Pancreas (tissue), 10 donors: ENCODE measurements around the gene TUBG2. TPM values are rescaled to one million over a fixed set of nuclear protein-coding genes. Genes with fewer than 3 reads are reported as not detected.

Experiments used
- ATAC-seq, 4 donors: fragments of 200-7000 bp; cut with Tn5 transposase; one replicate each; pipeline versions ENCODE4 v1.8.0 to v1.9.1; 2020; ENCODE audit warnings: mild to moderate bottlenecking in 4 of 4, moderate library complexity in 4 of 4
- DNase-seq, 6 donors: peaks; one replicate each; pipeline ENCODE4 v3.0.0-alpha.2; 2020
- FAIRE-seq: peaks from 2 replicates; lab custom pipeline; 2012; peaks lifted over from hg19 to GRCh38; lab: Jason Lieb, UNC
- H3K27ac ChIP-seq, 4 donors: fragments of 200-600 bp; sonication (generic); 1 replicate in 3 of 4; 2 replicates in 1 of 4; pipeline versions ENCODE4 v1.5.0 to v1.8.0; 2020
- H3K27me3 ChIP-seq, 4 donors: fragments of 200-600 bp; one replicate each; pipeline ENCODE4 v1.8.0; 2021
- H3K36me3 ChIP-seq, 3 donors: fragments of 200-600 bp; sonication (generic) in 1 of 3; one replicate each; pipeline versions ENCODE4 v1.5.0 to v1.8.0; 2020 to 2021
- H3K4me1 ChIP-seq, 3 donors: fragments of 200-600 bp; one replicate each; pipeline ENCODE4 v1.8.0; 2021
- H3K4me3 ChIP-seq, 4 donors: fragments of 200-600 bp; sonication (generic) in 2 of 4; one replicate each; pipeline versions ENCODE4 v1.5.0 to v1.8.0; 2020 to 2021
- H3K9me3 ChIP-seq, 4 donors: fragments of 200-600 bp; one replicate each; pipeline ENCODE4 v1.8.0; 2021
- WGBS, 2 donors: extraction: QIAGEN DNeasy Blood & Tissue Kit; methylation state at CpG; one replicate each; pipeline ENCODE4 v1.1.7; 2013; 5-methylcytosine and 5-hydroxymethylcytosine counted together
- intact Hi-C, 3 donors: fragments of 100-400 bp; cut with DNase I; formaldehyde crosslinking; loops; one replicate each; pipeline versions ENCODE4 v1.11.1 to v1.14.2; 2022
- polyA plus RNA-seq, 2 donors: library from polyadenylated mRNA; stranded (reverse); fragments of 200-250 nt; gene quantifications; one replicate each; pipeline ENCODE4 v1.2.3, GENCODE V29; 2013
- total RNA-seq, 6 donors: library from RNA; stranded (reverse); fragmentation: NEBNext Ultra II Directional in 4 of 6; extraction: Animal tissue kit (Norgen Biotek cat#: 25700) in 4 of 6; gene quantifications; one replicate each; pipeline versions ENCODE4 v1.2.1 to v1.2.4, GENCODE V29; 2021 to 2023
- TF ChIP-seq, protein P1 (sequence below), 4 donors: fragments of 200-600 bp; sonication (generic) in 3 of 4; IDR thresholded peaks; one replicate each; pipeline versions ENCODE4 v1.5.0 to v1.8.0; 2021; ENCODE audit warnings: antibody characterized with exemption in 4 of 4
- donor health status: healthy with polysubstance abuse.
- donor health status: DM: no; HTN: no; CAD: no; lungs with moderate emphysema.
- donor health status: DM: no; HTN: no; CAD: no.
- donor health status: control.
- donor health status: control.
- donor health status: Bipolar disorder and iron deficiency.
- donor health status: DM: yes; HTN: yes; CAD: no.
- donor health status: DM: no; HTN: no; CAD: no.
- donor health status: DM: no; HTN: no; CAD: no.
- donor health status: DM: yes; HTN: yes; CAD: no.

Gene TUBG2
- total and polyA plus RNA-seq, 8 donors: 10.9 to 90.5 (median 32.7) TPM

DNA sequence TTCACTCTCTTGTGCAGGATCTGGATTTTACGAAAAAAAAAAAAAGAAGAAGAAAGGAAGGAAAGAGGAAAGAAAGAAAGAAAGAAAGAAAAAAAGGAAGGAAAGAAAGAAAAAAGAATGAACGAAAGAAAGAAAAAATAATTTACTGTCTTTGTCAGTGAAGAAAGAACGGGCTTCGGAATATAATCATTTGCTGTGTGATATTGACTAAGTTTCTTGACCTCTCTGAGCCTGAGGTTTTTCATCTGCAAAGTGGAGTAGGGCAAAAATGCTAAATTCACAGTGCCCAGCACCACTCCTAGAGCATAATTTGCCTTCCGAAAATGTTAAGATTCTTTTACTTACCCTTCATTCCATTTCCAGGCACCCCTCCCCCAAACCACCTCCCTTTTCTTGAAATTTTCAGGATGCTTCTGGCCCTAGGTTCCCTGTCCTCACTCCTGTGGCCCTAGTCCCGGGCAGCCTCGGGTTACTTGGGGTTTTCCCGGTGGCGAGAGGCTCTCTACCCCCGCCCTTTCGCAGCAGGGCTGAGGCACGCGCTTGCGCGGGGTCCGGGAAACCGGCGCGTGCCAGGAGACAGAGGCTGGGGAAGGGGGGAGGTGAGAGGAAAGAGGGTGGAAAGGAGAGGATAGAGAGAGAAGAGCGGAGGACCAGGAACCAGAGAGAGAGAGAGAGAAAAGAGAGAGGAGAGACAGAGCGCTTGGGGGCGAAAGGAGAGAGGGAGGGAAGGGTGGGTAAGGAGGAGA lies 23.1 kb downstream of the TUBG2 start, which contains the start of gene CNTNAP1:
Gene CNTNAP1 (plus strand): TSS at position 556 of the 746 bp plus-strand sequence. CDS start 299 bp downstream, outside the sequence.
- H3K4me1 ChIP-seq: peaks cover 6 to 25% (median 11%) of the 10 kb centered on the region in 3 donors
- 23 to 25% methylated on average over 21 to 22 of the region's 22 CpGs for WGBS, 2 donors

GRCh38 chr17:42682722-42683403 lies 23.8 kb downstream of the TUBG2 start:
- FAIRE-seq (no peak), DNase-seq (peak in 4 of 6 donors; percentile 32 to 76 (median 38)), ATAC-seq (no peak)
- Histone ChIP-seq H3K9me3 (no peaks in the 10 kb centered on the region), H3K27ac (no peak overlapping the region), H3K27me3 (no peaks in the 10 kb centered on the region), H3K4me3 (peak overlapping the region in 3 of 4 donors; percentile 13 to 37 (median 14)), H3K36me3 (no peaks in the 10 kb centered on the region), H3K4me1 (peaks cover 6 to 25% (median 11%) of the 10 kb centered on the region in 3 donors)
- intact Hi-C loops: no loop called here
- 13% methylated on average over 26 to 34 of the region's 34 CpGs for WGBS, 2 donors
- TF ChIP-seq, protein P1, sequence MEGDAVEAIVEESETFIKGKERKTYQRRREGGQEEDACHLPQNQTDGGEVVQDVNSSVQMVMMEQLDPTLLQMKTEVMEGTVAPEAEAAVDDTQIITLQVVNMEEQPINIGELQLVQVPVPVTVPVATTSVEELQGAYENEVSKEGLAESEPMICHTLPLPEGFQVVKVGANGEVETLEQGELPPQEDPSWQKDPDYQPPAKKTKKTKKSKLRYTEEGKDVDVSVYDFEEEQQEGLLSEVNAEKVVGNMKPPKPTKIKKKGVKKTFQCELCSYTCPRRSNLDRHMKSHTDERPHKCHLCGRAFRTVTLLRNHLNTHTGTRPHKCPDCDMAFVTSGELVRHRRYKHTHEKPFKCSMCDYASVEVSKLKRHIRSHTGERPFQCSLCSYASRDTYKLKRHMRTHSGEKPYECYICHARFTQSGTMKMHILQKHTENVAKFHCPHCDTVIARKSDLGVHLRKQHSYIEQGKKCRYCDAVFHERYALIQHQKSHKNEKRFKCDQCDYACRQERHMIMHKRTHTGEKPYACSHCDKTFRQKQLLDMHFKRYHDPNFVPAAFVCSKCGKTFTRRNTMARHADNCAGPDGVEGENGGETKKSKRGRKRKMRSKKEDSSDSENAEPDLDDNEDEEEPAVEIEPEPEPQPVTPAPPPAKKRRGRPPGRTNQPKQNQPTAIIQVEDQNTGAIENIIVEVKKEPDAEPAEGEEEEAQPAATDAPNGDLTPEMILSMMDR (IDR thresholded peaks at IDR 0.05): no peak

More for the DNA sequence above, 23.1 kb downstream of the TUBG2 start, which contains the start of gene CNTNAP1:
- ATAC-seq (peak in 2 of 4 donors; percentile 4 to 5), DNase-seq (peak in 3 of 6 donors; percentile 46 to 69 (median 51)), FAIRE-seq (no peak)
- intact Hi-C loops: no loop called here
- no peak within 1 kb of the TSS for H3K27ac ChIP-seq
- H3K9me3 ChIP-seq: no peaks in the 10 kb centered on the region
- H3K4me3 ChIP-seq: peak within 1 kb of the TSS in 3 of 4 donors; percentile 13 to 37 (median 14)
- H3K36me3 ChIP-seq: no peaks in the 10 kb centered on the region
- TF ChIP-seq, protein P1 (IDR thresholded peaks at IDR 0.05): no peak
- H3K27me3 ChIP-seq: no peaks in the 10 kb centered on the region

- WGBS, 2 donors: 10 to 22% methylated on average over 23 to 25 of the region's 25 CpGs
- intact Hi-C loops: no loop called here
- TF ChIP-seq, protein P1 (IDR thresholded peaks at IDR 0.05): no peak
- H3K36me3 ChIP-seq: no peaks in the 10 kb centered on the region
- peak overlapping the region in 3 of 4 donors; percentile 15 to 17 (median 16) for H3K27ac ChIP-seq
- peaks cover 6 to 22% (median 11%) of the 10 kb centered on the region in 3 donors for H3K4me1 ChIP-seq
- DNase-seq (peak in 5 of 6 donors; percentile 42 to 85 (median 61)), FAIRE-seq (no peak), ATAC-seq (peak; percentile 9 to 56 (median 28))
- H3K4me3 ChIP-seq: peak overlapping the region in 3 of 4 donors; percentile 11 to 37 (median 24)
- H3K9me3 ChIP-seq: no peaks in the 10 kb centered on the region
- no peaks in the 10 kb centered on the region for H3K27me3 ChIP-seq
Observed at GRCh38 chr17:42683407-42684034, 24.4 kb downstream of the TUBG2 start.

- DNase-seq (peak in 1 of 6 donors; percentile 66), FAIRE-seq (no peak), ATAC-seq (no peak)
- intact Hi-C loops: no loop called here
- no peak overlapping the region for H3K4me3 ChIP-seq
- no peak overlapping the region for H3K27ac ChIP-seq
- no peaks in the 10 kb centered on the region for H3K27me3 ChIP-seq
- no peaks in the 10 kb centered on the region for H3K9me3 ChIP-seq
- H3K36me3 ChIP-seq: no peaks in the 10 kb centered on the region
- 72 to 73% methylated on average over 50 of the region's 50 CpGs for WGBS, 2 donors
- TF ChIP-seq, protein P1 (IDR thresholded peaks at IDR 0.05): no peak
- H3K4me1 ChIP-seq: peaks cover 0 to 10% (median 8%) of the 10 kb centered on the region in 3 donors
Observed at GRCh38 chr17:42684929-42685556, 26.0 kb downstream of the TUBG2 start.
